Stimulated activated CD8-positive, alpha-beta memory T cell treated with anti-CD3 and anti-CD28 coated beads, Interleukin-12 subunit alpha, Interleukin-12 subunit beta, amount 100 ng/mL, for 24 hours (primary cell): ENCODE measurements around the gene ATXN2.
A peak's percentile ranks its signal among the peaks of the same experiment; 100 is the strongest.

Experiments used
- DNase-seq: peaks from one replicate; pipeline ENCODE4 v3.0.0-alpha.2; 2020; ENCODE audit errors: extremely low read depth

Gene ATXN2

GRCh38 chr12:111451649-111452129 is 147.4 kb downstream of the ATXN2 start:
- no peak for DNase-seq

- DNase-seq = no peak
These were observed 147.9 kb downstream of the ATXN2 start for GRCh38 chr12:111451232-111451631.

GRCh38 chr12:111450676-111451075 is 148.4 kb downstream of the ATXN2 start:
- no peak for DNase-seq

- DNase-seq = no peak
These were observed 150.0 kb downstream of the ATXN2 start for GRCh38 chr12:111448846-111449790.

- no peak for DNase-seq
These were observed 150.8 kb downstream of the ATXN2 start for GRCh38 chr12:111448266-111448830.

GRCh38 chr12:111447571-111448265 is 151.4 kb downstream of the ATXN2 start:
- DNase-seq = no peak

- no peak for DNase-seq
These were observed 152.2 kb downstream of the ATXN2 start for GRCh38 chr12:111446631-111447570.

GRCh38 chr12:111445726-111446581 is 153.2 kb downstream of the ATXN2 start:
- no peak for DNase-seq

- DNase-seq = peak; percentile 63
These were observed 154.0 kb downstream of the ATXN2 start for GRCh38 chr12:111444925-111445725.

- DNase-seq = no peak
These were observed 154.7 kb downstream of the ATXN2 start for GRCh38 chr12:111444314-111444924.

GRCh38 chr12:111443586-111443985 is 155.5 kb downstream of the ATXN2 start:
- DNase-seq = no peak

- no peak for DNase-seq
These were observed 156.0 kb downstream of the ATXN2 start for GRCh38 chr12:111443086-111443485.

- DNase-seq = no peak
These were observed 156.6 kb downstream of the ATXN2 start for GRCh38 chr12:111442301-111443045.

- no peak for DNase-seq
These were observed 157.8 kb downstream of the ATXN2 start for GRCh38 chr12:111441107-111441928.

- DNase-seq = no peak
These were observed 158.5 kb downstream of the ATXN2 start for GRCh38 chr12:111440631-111441030.

GRCh38 chr12:111440152-111440551 is 159.0 kb downstream of the ATXN2 start:
- no peak for DNase-seq

- no peak for DNase-seq
These were observed 159.4 kb downstream of the ATXN2 start for GRCh38 chr12:111439657-111440151.
